ENCODE results near the gene ABCC12. TPM values are rescaled to one million over a fixed set of nuclear protein-coding genes. Genes with fewer than 3 reads are reported as not detected.

The ABCC12 gene
- total and polyA plus RNA-seq, 2 of the 8 experiments (the other 6 are each of a cell fraction or from before 2014, with no cell fraction given) = 0.05 TPM; not detected in 1

- TF ChIP-seq GABPA (IDR thresholded peaks at IDR 0.05; ENCODE audit: borderline replicate concordance, insufficient read depth, low read length) (no peak), RFX5 (IDR thresholded peaks at IDR 0.05; ENCODE audit: borderline replicate concordance, low read depth, low read length) (no peak), SIX5 (IDR thresholded peaks at IDR 0.05; ENCODE audit: low read depth, low read length) (no peak), USF2 (IDR thresholded peaks at IDR 0.05; ENCODE audit: low read length) (no peak), E2F6 (IDR thresholded peaks at IDR 0.05) (no peak)
Observed at GRCh38 chr16:48118841-48119240, 37.0 kb downstream of the ABCC12 start (continued).

Measured in H1 (cell line).